IMR-90 (cell line): Measurements from ENCODE around the gene PRKG2. TPM values are rescaled to one million over a fixed set of nuclear protein-coding genes. Genes with fewer than 3 reads are reported as not detected.

Experiments used
- ATAC-seq: fragments of 200-7000 bp; cut with Tn5 transposase; 2 replicates; pipeline ENCODE4 v1.9.1; 2020; ENCODE audit warnings: low read depth, mild to moderate bottlenecking, moderate library complexity
- BruUV-seq: library from RNA; stranded (reverse); fragments of 400-500 nt; replicated peaks from 2 replicates; lab custom pipeline; 2021; lab: Mats Ljungman, UMichigan
- CTCF ChIA-PET: fragments of 300-600 bp; formaldehyde crosslinking; extraction: SDS; loops from one replicate; lab custom pipeline; 2021; ENCODE audit warnings: antibody characterized with exemption; lab: Yijun Ruan, JAX
- POLR2A ChIA-PET: fragments of 300-600 bp; sonication (Branson Sonifier 250); formaldehyde crosslinking; loops from one replicate; lab custom pipeline; 2022; ENCODE audit warnings: antibody characterized with exemption; ENCODE audit not compliant: unreplicated experiment; lab: Charles Lee
- DNase-seq: peaks from one replicate; pipeline ENCODE4 v3.0.0; 2013
- H2AFZ ChIP-seq: replicated peaks from 2 replicates; pipeline ENCODE3; 2013; ENCODE audit warnings: low read length, mild to moderate bottlenecking; ENCODE audit not compliant: poor library complexity
- H2AK5ac ChIP-seq: 2 replicates; pipeline ENCODE4 v1.6.1; 2013; ENCODE audit warnings: low read depth, low read length, inconsistent platforms
- H2AK9ac ChIP-seq: replicated peaks from 2 replicates; pipeline ENCODE3; 2013; ENCODE audit warnings: mild to moderate bottlenecking, low read depth, low read length, moderate library complexity; ENCODE audit not compliant: poor library complexity
- H2BK120ac ChIP-seq: 2 replicates; pipeline ENCODE4 v1.6.1; 2013; ENCODE audit warnings: low read depth, low read length, inconsistent platforms
- H2BK15ac ChIP-seq: 3 replicates; pipeline ENCODE4 v1.6.1; 2013; ENCODE audit warnings: low read depth, low read length, inconsistent platforms
- H2BK20ac ChIP-seq: 2 replicates; pipeline ENCODE4 v1.6.1; 2013; ENCODE audit warnings: low read depth, mild to moderate bottlenecking, inconsistent platforms, low read length, moderate library complexity
- H2BK5ac ChIP-seq: 2 replicates; pipeline ENCODE4 v1.6.1; 2013; ENCODE audit warnings: mild to moderate bottlenecking, low read depth, low read length, inconsistent platforms; ENCODE audit not compliant: poor library complexity, severe bottlenecking
- H3K14ac ChIP-seq: replicated peaks from 2 replicates; pipeline ENCODE4 v1.6.1; 2013; ENCODE audit warnings: low read depth, low read length, inconsistent platforms
- H3K18ac ChIP-seq: 2 replicates; pipeline ENCODE4 v1.6.1; 2013; ENCODE audit warnings: low read depth, low read length, control low read depth
- H3K23ac ChIP-seq: 2 replicates; pipeline ENCODE4 v1.6.1; 2013; ENCODE audit warnings: low read depth, low read length, inconsistent platforms
- H3K27ac ChIP-seq: 2 replicates; pipeline ENCODE4 v1.5.1; 2013; ENCODE audit warnings: mild to moderate bottlenecking, control low read depth, low read length; ENCODE audit not compliant: insufficient read depth
- H3K27me3 ChIP-seq: 2 replicates; pipeline ENCODE4 v1.6.1; 2013; ENCODE audit warnings: low read length; ENCODE audit not compliant: control insufficient read depth, insufficient read depth
- H3K36me3 ChIP-seq: 2 replicates; pipeline ENCODE4 v1.6.1; 2013; ENCODE audit warnings: low read length, mixed read lengths; ENCODE audit not compliant: control insufficient read depth, insufficient read depth
- H3K4ac ChIP-seq: 2 replicates; pipeline ENCODE4 v1.6.1; 2013; ENCODE audit warnings: low read depth, low read length, inconsistent platforms
- H3K4me1 ChIP-seq: 2 replicates; pipeline ENCODE4 v1.6.1; 2013; ENCODE audit warnings: low read length, mixed read lengths; ENCODE audit not compliant: control insufficient read depth, insufficient read depth
- H3K4me2 ChIP-seq: 2 replicates; pipeline ENCODE4 v1.6.1; 2013; ENCODE audit warnings: low read depth, mild to moderate bottlenecking, control low read depth, low read length, moderate library complexity
- H3K4me3 ChIP-seq: 2 replicates; pipeline ENCODE4 v1.5.1; 2013; ENCODE audit warnings: low read depth, mild to moderate bottlenecking, control low read depth, low read length, moderate library complexity; ENCODE audit not compliant: insufficient read depth
- H3K56ac ChIP-seq: 2 replicates; pipeline ENCODE4 v1.6.1; 2013; ENCODE audit warnings: low read length, inconsistent platforms; ENCODE audit not compliant: insufficient read depth; ENCODE audit errors: extremely low read depth
- H3K79me1 ChIP-seq, 2 experiments: 2 replicates each; pipeline ENCODE4 v1.6.1; 2013; ENCODE audit warnings: low read length in 2 of 2, inconsistent platforms in 1 of 2, low read depth in 1 of 2
- H3K9ac ChIP-seq: 2 replicates; pipeline ENCODE4 v1.6.1; 2013; ENCODE audit warnings: low read depth, low read length, control low read depth
- H3K9me1 ChIP-seq: 2 replicates; pipeline ENCODE4 v1.6.1; 2013; ENCODE audit warnings: low read length, inconsistent platforms; ENCODE audit not compliant: insufficient read depth
- H3K9me3 ChIP-seq: 2 replicates; pipeline ENCODE4 v1.6.1; 2013; ENCODE audit warnings: low read length; ENCODE audit not compliant: control insufficient read depth, insufficient read depth
- H4K20me1 ChIP-seq: 2 replicates; pipeline ENCODE4 v1.6.1; 2013; ENCODE audit warnings: low read length, inconsistent platforms; ENCODE audit not compliant: insufficient read depth
- H4K5ac ChIP-seq: 2 replicates; pipeline ENCODE4 v1.6.1; 2013; ENCODE audit warnings: mild to moderate bottlenecking, low read depth, low read length, control low read depth
- H4K8ac ChIP-seq, 2 experiments: 2 replicates each; pipeline ENCODE4 v1.6.1; 2013; ENCODE audit warnings: low read depth in 2 of 2, low read length in 2 of 2, control low read depth in 1 of 2, inconsistent platforms in 1 of 2
- H4K91ac ChIP-seq: 2 replicates; pipeline ENCODE4 v1.6.1; 2013; ENCODE audit warnings: low read depth, low read length, inconsistent platforms; ENCODE audit not compliant: insufficient read depth
- BHLHE40 ChIP-seq: fragments of 150-350 bp; IDR thresholded peaks from 2 replicates; pipeline ENCODE4 v1.6.1; 2016; ENCODE audit warnings: mild to moderate bottlenecking, low read depth, low read length
- CHD1 ChIP-seq: IDR thresholded peaks from 2 replicates; pipeline ENCODE4 v1.6.1; 2012; ENCODE audit warnings: low read depth, low read length, improper control_type of control experiment
- FOS ChIP-seq: fragments of 150-350 bp; IDR thresholded peaks from 2 replicates; pipeline ENCODE4 v1.6.1; 2016; ENCODE audit warnings: low read depth, low read length
- MAFK ChIP-seq: IDR thresholded peaks from 2 replicates; pipeline ENCODE4 v1.6.1; 2012; ENCODE audit warnings: low read depth, low read length, improper control_type of control experiment
- MXI1 ChIP-seq: IDR thresholded peaks from 2 replicates; pipeline ENCODE4 v1.6.1; 2012; ENCODE audit warnings: low read depth, mild to moderate bottlenecking, low read length, moderate library complexity, borderline replicate concordance
- NFE2L2 ChIP-seq: fragments of 150-350 bp; IDR thresholded peaks from 2 replicates; pipeline ENCODE4 v1.6.1; 2016; ENCODE audit warnings: low read depth, mild to moderate bottlenecking, low read length
- POLR2A ChIP-seq: IDR thresholded peaks from 2 replicates; pipeline ENCODE4 v1.6.1; 2012; ENCODE audit warnings: mild to moderate bottlenecking, low read depth, low read length
- WGBS, 2 experiments: methylation state at CpG; one replicate each; pipeline versions ENCODE4 v1.1.5 to v1.1.7; 2013; ENCODE audit warnings: missing lambda C conversion rate in 2 of 2; ENCODE audit not compliant: insufficient read length in 1 of 2; ENCODE audit errors: extremely low coverage in 2 of 2; 5-methylcytosine and 5-hydroxymethylcytosine counted together
- dilution Hi-C: fragments of 300-500 bp; cut with HindIII; formaldehyde crosslinking; loops from one replicate; pipeline ENCODE4 v1.14.3; 2018; ENCODE audit warnings: low sequenced_read_pairs; ENCODE audit not compliant: unreplicated experiment
- in situ Hi-C: fragments of 300-500 bp; cut with MboI; formaldehyde crosslinking; loops from 3 replicates; pipeline ENCODE4 v1.14.3; 2019; ENCODE audit warnings: low sequenced_read_pairs, inconsistent platforms, mixed read lengths
- intact Hi-C: fragments of 100-400 bp; cut with micrococcal nuclease; formaldehyde crosslinking; loops from 2 replicates; pipeline ENCODE4 v1.10.0; 2022
- polyA plus RNA-seq, 3 experiments: library from polyadenylated mRNA; depleted of rRNA; stranded (reverse); fragments of >200 nt; gene quantifications; 2 replicates each; pipeline ENCODE4 v1.2.3, GENCODE V29; 2012; ENCODE audit warnings: low replicate concordance in 1 of 3
- total RNA-seq: library from RNA; depleted of rRNA; stranded (reverse); fragments of >200 nt; gene quantifications from 2 replicates; pipeline ENCODE4 v1.2.3, GENCODE V29; 2012
- TF ChIP-seq, protein P1 (sequence below): conservative IDR thresholded peaks from 2 replicates; pipeline ENCODE4 v1.5.1; 2012; ENCODE audit warnings: mild to moderate bottlenecking, low read depth, low read length, improper control_type of control experiment
- TF ChIP-seq, protein P2 (sequence below): fragments of 150-350 bp; IDR thresholded peaks from 2 replicates; pipeline ENCODE4 v1.6.1; 2017; ENCODE audit warnings: mild to moderate bottlenecking, antibody characterized with exemption, low read length, low read depth

PRKG2 gene
- total and polyA plus RNA-seq, 2 of the 4 experiments (the other 2 are of a cell fraction), result 0.44 to 2.0 TPM

DNA sequence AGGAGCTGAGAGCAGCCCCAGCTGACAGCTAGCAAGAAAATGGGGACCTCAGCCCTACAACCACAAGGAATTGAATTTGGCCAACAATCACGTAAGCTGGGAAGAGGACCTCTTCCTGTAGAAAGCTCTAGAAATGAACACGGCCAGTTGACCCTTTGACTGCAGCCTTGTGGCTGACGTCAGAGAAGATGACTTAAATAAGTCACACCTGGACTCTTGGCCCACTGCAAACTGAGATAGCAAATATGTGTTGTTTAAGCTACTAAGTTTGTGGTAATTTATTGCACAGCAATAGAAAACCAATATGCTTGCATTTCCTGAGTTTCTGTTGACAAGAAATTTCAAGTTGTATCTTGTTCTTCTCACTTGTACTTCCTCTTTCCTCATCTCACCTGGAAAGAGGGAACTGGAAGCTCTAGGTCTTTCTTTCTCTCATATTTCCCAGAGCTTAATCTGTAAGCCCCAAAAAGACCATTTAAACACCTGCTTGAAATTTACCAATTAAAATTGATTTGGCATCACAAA lies 18.8 kb downstream of the PRKG2 start:
- Histone ChIP-seq H3K56ac (no peak overlapping the region), H2AK5ac (peak overlapping the region; percentile 26; the same call in 1 of the 2 replicates), H3K4ac (no peak overlapping the region), H3K9me3 (no peaks in the 10 kb centered on the region), H3K9ac (no peak overlapping the region), H3K36me3 (no peaks in the 10 kb centered on the region; the same call in 1 of the 2 replicates), H4K91ac (no peak overlapping the region), H3K27me3 (no peaks in the 10 kb centered on the region), H2BK20ac (no peak overlapping the region), H3K79me1 (peaks cover 0 to 4% of the 10 kb centered on the region in 2 experiments; a peak in 2 of 4 replicates), H4K20me1 (no peaks in the 10 kb centered on the region), H4K8ac (no peak overlapping the region), H3K4me2 (no peak overlapping the region), H2BK15ac (no peak overlapping the region), H2AFZ (no peak overlapping the region), H4K5ac (no peak overlapping the region), H3K23ac (no peak overlapping the region), H3K9me1 (peaks cover 7% of the 10 kb centered on the region), H2BK120ac (no peak overlapping the region), H2BK5ac (no peak overlapping the region), H3K4me1 (peaks cover 3% of the 10 kb centered on the region; the same call in 1 of the 2 replicates), H2AK9ac (no peak overlapping the region), H3K18ac (no peak overlapping the region), H3K4me3 (no peak overlapping the region), H3K27ac (no peak overlapping the region), H3K14ac (no peak overlapping the region)
- CTCF ChIA-PET, result no interaction called here
- in situ Hi-C loops, result no loop called here
- POLR2A ChIA-PET, result no interaction called here
- ATAC-seq (no peak), DNase-seq (no peak)
- WGBS, 2 experiments, result no CpG with 5 or more reads among the region's 3 CpGs
- intact Hi-C loops, result no loop called here
- BruUV-seq, result no TSS peak
- TF ChIP-seq, protein P1, sequence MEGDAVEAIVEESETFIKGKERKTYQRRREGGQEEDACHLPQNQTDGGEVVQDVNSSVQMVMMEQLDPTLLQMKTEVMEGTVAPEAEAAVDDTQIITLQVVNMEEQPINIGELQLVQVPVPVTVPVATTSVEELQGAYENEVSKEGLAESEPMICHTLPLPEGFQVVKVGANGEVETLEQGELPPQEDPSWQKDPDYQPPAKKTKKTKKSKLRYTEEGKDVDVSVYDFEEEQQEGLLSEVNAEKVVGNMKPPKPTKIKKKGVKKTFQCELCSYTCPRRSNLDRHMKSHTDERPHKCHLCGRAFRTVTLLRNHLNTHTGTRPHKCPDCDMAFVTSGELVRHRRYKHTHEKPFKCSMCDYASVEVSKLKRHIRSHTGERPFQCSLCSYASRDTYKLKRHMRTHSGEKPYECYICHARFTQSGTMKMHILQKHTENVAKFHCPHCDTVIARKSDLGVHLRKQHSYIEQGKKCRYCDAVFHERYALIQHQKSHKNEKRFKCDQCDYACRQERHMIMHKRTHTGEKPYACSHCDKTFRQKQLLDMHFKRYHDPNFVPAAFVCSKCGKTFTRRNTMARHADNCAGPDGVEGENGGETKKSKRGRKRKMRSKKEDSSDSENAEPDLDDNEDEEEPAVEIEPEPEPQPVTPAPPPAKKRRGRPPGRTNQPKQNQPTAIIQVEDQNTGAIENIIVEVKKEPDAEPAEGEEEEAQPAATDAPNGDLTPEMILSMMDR, result no peak
- TF ChIP-seq BHLHE40 (no peak), CHD1 (no peak), MAFK (no peak), FOS (no peak), NFE2L2 (no peak), POLR2A (no peak), MXI1 (no peak)
- TF ChIP-seq, protein P2, sequence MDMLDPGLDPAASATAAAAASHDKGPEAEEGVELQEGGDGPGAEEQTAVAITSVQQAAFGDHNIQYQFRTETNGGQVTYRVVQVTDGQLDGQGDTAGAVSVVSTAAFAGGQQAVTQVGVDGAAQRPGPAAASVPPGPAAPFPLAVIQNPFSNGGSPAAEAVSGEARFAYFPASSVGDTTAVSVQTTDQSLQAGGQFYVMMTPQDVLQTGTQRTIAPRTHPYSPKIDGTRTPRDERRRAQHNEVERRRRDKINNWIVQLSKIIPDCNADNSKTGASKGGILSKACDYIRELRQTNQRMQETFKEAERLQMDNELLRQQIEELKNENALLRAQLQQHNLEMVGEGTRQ, result no peak
- dilution Hi-C loops, result no loop called here
